Muscle of arm (tissue), 12 donors: ENCODE results near the gene HADHA. TPM values are rescaled to one million over a fixed set of nuclear protein-coding genes. Genes with fewer than 3 reads are reported as not detected.

Source experiments
- DNase-seq: peaks from one replicate; pipeline ENCODE4 v3.0.0-alpha.2; 2013
- polyA plus RNA-seq, 12 donors: library from polyadenylated mRNA; unstranded; fragments of 120-200 nt; gene quantifications; one replicate each; pipeline ENCODE4 v1.2.1, GENCODE V29; 2013; ENCODE audit not compliant: insufficient read length in 12 of 12

The HADHA gene
- polyA plus RNA-seq, 12 donors = 125 to 224 (median 212) TPM; not detected in 1

GRCh38 chr2:26196683-26197418 lies 47.6 kb downstream of the HADHA start:
- no peak for DNase-seq

- DNase-seq = no peak
Observed at GRCh38 chr2:26195040-26195984, 49.1 kb downstream of the HADHA start.

- no peak for DNase-seq
Observed at GRCh38 chr2:26193578-26194231, 50.7 kb downstream of the HADHA start.

- DNase-seq = no peak
Observed at GRCh38 chr2:26191316-26192159, 52.9 kb downstream of the HADHA start.

- no peak for DNase-seq
Observed at GRCh38 chr2:26190369-26190768, 54.1 kb downstream of the HADHA start.

GRCh38 chr2:26189751-26190150 lies 54.7 kb downstream of the HADHA start:
- DNase-seq = no peak

- no peak for DNase-seq
Observed at GRCh38 chr2:26189123-26189522, 55.3 kb downstream of the HADHA start.

- DNase-seq = no peak
Observed at GRCh38 chr2:26187537-26188104, 56.8 kb downstream of the HADHA start.

GRCh38 chr2:26187114-26187513 lies 57.3 kb downstream of the HADHA start:
- no peak for DNase-seq

- DNase-seq = no peak
Observed at GRCh38 chr2:26185954-26186770, 58.3 kb downstream of the HADHA start.

- DNase-seq = no peak
Observed at GRCh38 chr2:26185304-26185928, 59.0 kb downstream of the HADHA start.

- peak; percentile 93 for DNase-seq
Observed at GRCh38 chr2:26184555-26185303, 59.7 kb downstream of the HADHA start.

GRCh38 chr2:26184121-26184520 lies 60.3 kb downstream of the HADHA start:
- DNase-seq = no peak

GRCh38 chr2:26182887-26183630 lies 61.4 kb downstream of the HADHA start:
- DNase-seq = no peak

GRCh38 chr2:26182441-26182840 lies 62.0 kb downstream of the HADHA start:
- DNase-seq = no peak

- DNase-seq = no peak
Observed at GRCh38 chr2:26179446-26179913, 65.0 kb downstream of the HADHA start.

GRCh38 chr2:26178746-26179436 lies 65.5 kb downstream of the HADHA start:
- DNase-seq = peak; percentile 31
